T-helper 9 cell (primary cell): ENCODE results near the gene CBL.
"Not testable (repeated sequence)": the region's sequence is repeated elsewhere in the genome, so short reads cannot be mapped to it uniquely, and the experiment has no call there.

ENCODE experiments used
- DNase-seq: peaks from one replicate; pipeline ENCODE4 v3.0.0-alpha.2; 2020

The CBL gene

DNA sequence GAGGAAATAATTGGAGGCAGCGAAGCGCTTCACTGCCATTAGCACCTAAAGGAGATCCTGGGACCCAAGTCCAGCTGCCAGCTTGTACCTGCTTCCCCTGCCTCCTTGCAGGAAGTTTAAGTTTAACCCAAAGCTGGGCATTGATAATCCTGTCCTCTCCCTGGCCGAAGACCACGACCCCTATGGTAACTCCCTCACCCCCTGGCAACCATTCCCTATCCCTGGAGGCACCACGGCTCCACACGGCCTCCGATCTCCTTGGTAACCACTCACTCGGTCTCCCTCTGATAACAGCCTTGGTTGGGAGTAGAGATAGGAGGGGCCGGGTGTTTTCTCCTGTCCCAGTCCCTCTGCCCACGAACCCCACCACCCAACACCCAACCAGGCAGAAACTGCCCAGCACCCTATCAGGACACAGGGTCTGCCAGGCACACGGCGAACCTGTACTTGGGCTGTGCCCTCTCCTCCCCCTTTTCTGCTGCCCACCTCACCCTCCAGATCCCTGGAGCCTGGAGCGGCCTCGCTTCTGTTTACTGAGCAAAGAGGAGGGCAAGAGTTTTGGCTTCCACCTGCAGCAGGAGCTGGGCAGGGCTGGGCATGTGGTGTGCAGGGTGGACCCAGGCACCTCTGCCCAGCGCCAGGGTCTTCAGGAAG, 20.0 kb upstream of the CBL start:
- no peak for DNase-seq

DNA sequence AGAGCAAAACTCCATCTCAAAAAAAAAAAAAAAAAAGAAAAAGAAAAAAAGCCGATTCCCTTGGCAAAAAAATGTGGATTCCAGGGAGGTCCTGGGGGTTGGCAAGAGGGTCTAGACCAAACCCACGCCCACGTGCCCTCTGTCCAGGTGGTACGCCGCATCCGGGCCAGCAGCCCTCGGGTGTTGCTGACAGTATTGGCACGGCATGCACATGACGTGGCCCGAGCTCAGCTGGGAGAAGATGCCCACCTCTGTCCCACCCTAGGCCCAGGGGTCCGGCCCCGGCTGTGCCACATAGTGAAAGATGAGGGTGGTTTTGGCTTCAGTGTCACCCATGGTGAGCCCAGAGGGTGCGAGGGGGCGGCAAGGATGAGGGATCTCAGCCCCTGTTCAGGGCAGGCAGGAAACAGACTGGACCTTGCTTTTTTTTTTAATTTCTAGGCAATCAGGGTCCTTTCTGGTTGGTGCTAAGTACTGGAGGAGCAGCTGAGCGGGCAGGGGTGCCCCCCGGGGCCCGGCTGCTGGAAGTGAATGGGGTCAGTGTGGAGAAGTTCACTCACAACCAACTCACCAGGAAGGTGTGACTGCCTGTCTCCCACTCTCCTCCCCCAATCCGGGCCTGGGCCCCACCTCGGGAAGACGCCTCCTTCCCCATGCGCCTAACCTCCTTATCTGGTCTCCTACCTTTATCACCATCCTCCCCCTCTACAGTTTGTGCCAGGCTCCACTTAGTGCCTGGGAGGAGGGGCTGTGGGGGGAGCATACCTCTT, 18.8 kb upstream of the CBL start:
- DNase-seq: no peak

DNA sequence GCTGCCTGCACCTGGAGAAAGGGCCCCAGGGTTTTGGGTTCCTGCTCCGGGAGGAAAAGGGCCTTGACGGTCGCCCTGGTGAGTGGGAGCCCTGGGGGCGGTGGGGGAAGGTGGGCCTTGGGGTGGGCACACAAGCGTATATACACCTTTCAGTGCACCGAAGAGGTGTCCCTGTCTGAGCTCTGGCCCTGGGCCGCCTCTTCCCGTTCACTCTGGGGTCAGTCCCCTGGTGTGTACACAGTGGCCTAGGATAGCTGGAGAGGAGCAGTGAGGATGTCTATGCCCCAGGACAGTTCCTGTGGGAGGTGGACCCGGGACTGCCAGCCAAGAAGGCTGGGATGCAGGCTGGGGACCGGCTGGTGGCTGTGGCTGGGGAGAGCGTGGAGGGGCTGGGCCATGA, 18.1 kb upstream of the CBL start:
- no peak for DNase-seq

DNA sequence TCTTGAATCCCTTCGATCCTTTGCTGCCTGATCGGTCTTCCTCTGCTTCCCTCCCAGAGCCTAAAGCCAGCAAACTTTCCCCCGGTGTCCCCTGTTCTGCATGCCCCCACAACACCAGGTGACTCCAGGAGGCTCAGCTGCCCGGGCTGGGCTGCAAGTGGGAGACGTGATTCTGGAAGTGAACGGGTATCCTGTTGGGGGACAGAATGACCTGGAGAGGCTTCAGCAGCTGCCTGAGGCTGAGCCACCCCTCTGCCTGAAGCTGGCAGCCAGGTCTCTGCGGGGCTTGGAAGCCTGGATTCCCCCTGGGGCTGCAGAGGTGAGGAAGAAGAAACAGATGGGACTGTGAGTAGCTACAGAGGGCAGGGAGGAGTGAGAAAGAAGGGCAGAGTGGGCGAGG, 17.3 kb upstream of the CBL start:
- DNase-seq: no peak

DNA sequence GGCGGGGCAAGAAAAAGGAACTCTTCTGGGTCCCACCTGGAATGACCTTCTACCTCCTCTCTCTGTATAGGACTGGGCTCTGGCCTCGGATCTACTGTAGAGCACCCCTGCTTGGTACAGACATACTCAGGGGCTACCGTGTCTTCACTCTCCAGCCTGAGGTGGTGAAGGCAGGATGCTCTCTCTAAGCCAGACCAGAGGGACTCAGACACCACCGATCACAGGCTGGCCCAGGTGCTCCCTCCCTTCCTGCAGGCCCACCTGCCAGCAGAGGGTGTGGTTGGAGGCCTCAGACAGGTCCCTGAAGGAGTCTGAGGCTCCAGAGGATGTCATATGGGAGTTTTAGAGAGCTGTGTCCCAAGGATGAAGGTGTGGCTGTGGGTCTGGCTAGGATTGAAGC, 16.7 kb upstream of the CBL start:
- DNase-seq: no peak

DNA sequence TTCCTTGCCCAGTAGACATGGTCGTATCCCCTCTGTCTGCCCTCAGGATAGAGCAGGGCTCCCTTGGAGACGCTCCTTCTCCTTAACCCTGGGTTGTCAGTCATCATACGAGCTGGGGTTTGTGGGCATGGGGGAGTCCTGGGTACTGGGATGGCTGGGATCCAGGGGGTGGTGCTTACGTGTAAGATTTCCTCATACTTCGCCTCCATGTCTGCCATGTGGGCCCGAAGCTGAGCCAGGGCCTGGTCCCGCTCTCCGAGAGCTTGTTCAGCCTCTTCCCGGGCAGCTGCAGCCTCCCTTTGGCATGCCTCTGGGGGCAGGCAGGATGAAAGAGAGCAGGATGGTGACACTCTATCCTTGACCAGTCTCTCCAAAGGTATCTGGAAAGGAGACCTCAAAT, 15.6 kb upstream of the CBL start:
- DNase-seq: no peak

DNA sequence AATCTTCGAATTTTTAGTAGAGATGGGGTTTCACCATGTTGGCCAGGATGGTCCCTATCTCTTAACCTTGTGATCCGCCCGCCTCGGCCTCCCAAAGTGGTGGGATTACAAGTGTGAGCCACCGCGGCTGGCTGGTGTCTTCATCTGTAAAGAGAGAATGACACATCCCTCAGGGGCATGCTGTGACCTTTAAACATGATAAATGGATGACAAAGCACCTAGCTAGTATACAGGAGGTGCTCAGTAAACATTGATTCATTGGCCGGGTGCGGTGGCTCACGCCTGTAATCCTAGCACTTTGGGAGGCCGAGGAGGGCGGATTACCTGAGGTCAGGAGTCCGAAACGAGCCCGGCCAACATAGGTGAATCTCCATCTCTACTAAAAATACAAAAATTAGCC, 14.9 kb upstream of the CBL start:
- not testable (repeated sequence) for DNase-seq

DNA sequence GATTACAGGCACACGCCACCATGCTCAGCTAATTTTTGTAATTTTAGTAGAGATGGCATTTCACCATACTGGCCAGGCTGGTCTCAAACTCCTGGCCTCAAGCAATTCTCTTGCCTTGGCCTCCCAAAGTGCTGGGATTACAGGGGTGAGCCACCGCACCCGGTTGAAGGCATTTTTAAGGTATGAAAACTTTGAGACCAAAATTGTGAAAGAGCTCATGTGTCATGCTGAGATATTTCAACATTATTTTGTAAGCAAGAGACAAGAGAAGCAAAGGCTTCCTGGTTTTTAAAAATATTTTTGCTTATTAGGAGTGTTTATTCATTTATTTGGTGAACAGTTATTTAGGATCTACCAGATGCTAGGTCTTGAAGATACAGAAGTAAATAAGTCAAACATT, 14.0 kb upstream of the CBL start:
- DNase-seq: no peak

DNA sequence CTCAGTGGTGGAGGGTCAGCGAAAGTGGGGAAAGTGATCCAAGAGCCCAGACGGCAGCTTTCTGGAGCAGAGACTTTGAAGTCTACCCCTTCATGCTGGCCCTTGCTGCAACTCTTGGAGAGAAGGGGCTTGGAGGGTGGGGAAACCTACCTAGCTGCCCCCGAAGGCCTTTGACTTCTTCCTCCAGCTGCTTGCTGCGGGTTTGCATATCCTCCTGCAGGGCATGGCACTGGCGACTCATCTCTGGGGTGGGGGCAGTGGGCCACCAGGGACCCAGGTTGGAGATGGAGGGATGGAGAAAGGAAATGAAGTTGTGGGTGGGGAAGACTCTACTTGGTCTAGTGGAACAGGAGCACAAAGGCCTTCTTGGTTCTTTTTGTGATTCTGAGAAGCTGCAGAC, 13.1 kb upstream of the CBL start:
- no peak for DNase-seq

DNA sequence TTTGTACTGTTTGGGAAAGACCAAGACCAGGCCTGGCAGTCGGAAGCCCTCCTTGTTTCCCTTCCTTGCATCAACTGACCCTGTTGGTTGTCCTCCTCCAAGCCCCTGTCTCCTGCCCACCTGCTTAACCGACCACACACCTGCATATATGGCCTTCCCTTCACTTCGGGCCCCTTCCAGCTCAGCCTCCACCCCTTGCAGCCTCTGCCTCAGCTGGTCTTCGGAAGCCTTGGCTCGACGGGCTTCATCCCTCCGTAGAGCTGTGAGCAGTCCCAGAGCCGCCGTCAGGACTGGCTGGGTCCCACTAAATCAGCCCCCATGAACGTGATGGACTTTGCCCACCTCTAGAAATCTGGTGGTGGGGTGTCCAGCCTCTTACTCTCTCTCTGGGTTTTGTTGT, 12.5 kb upstream of the CBL start:
- DNase-seq: no peak

DNA sequence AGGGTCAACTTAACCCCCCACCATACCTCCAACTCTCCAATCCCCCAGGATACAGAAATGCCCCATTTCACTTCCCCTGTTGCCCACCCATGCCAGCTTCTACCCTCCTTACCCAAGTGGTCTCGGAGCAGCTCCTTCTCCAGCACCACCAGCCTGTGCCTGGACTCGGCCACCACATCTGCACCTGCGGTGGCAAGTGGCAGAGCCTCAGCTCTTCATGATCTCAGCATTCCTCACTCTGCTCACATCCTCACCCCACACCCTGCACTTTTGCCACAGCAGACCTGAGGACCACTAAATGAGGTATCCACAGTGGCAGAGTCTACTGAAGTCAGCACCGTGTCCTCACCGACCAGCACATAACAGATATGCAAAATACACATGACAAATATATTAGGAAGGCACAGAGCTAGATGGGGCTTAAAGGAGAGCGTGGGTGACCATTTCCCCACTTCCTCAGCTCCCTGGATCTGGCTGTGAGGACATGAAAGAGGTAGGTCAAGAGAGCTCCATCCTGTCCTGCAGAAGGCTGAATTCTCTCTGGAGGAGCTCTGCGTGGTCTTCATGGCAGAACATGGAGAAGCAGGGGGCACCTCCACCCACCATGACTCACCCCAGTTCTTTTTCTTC, 11.2 kb upstream of the CBL start:
- no peak for DNase-seq

DNA sequence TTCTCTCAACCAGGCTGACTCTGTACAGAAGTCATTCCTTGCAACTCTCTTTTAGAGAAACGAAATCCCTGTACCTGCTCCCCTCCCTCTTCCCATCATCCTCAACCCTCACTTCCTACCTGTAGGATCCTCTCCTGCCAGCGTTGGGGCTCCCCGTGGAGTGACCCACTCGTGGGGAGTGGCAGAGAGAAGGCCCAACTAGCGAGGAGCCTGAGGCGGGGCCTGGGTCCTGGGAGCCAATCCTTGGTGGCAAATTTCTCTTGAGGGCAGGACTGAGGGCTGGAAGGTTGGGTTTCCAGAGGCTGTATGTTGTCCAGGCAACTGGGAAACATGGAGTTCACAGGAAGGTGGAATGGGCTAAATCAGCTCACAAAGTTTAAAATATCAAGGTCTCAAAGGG, 10.5 kb upstream of the CBL start:
- no peak for DNase-seq

DNA sequence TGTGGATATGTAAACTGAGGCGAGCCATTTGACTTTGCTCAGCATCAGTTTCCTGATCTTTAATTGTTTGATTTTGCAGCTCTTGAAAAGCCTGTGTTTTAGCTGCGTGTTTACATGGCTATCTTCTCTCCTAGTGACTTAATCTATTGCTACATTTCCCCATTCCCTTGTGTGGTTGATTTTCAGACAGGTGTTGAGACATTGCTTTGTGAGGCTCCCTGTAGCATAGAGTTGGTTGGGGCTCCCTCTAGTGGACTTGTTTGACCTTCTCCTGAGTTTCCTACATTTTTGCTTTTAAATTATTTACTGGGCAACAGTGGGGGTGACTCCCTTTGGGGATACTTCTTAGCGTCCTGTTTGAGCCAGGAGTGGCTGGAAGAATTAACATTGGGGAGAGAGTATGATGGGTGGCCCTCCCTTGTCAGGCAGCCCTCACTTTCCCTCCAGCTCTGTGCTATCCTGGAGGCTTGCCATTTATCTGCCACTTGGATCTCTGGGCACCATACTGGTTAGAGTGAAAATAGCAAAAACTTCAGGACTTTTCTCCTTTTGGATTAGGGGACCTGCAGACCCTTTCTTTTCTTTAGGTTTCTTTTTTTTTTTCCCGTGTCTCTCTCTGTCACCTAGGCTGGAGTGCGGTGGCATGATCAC, 9.2 kb upstream of the CBL start:
- peak; percentile 41 for DNase-seq

DNA sequence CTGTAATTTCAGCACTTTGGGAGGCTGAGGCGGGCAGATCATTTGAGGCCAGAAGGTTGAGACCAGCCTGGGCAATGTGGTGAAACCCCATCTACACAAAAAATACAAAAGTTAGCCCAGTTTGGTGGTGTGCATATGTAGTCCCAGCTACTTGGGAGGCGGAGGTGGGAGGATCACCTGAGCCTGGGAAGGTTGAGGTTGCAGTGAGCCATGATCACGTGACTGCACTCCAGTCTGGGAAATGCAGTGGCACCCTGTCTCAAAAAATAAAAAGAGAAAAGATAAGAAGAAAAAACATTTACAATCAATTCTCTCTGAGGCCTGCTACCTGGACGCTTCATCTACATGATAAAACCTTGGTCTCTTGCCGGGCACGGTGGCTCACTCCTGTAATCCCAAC, 7.2 kb upstream of the CBL start:
- DNase-seq: no peak

DNA sequence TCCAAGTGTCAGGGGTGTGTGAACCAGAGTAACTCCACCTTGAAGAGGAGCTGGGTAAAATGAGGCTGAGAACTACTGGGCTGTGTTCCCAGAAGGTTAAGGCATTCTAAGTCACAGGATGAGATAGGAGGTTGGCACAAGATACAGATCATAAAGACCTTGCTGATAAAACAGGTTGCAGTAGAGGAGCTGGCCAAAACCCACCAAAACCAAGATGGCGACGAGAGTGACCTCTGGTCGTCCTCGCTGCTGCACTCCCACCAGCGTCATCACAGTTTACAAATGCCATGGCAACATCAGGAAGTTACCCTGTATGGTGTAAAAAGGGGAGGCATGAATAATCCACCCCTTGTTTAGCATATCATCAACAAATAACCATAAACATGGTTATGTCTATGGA, 4.9 kb upstream of the CBL start:
- not testable (repeated sequence) for DNase-seq

DNA sequence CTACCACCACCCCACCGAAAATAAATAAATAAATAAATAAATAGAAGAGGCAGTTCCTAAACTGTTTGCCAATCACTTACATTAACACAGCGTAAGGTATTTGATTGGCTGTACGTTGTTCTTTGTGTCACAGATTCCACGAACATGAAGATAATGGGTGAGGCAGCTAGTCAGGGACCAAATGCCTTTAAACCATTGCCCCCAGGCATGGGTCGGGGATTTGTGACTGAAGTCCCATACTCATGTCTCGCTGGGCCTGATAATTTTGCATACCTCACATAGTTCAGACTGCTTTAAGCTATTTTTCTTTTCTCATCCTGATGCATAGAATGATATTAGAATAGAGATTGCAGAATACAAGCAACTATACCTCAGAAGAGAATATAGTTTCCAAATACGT, 3.6 kb upstream of the CBL start:
- DNase-seq: no peak

DNA sequence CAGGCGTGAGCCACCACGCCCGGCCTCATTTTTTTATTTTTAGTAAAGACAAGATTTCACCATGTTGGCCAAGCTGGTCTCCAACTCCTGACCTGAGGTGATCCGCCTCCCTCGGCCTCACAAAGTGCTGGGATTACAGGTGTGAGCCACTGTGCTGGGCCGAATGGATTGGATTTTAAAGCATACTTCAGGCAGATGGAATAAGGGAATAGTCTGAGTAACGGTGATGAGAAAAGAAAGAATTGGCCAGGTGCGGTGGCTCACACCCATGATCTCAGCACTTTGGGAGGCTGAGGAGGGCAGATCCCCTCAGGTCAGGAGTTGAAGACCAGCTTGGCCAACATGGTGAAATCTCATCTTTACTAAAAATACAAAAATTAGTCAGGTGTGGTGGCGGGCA, 2.1 kb upstream of the CBL start:
- no peak for DNase-seq

DNA sequence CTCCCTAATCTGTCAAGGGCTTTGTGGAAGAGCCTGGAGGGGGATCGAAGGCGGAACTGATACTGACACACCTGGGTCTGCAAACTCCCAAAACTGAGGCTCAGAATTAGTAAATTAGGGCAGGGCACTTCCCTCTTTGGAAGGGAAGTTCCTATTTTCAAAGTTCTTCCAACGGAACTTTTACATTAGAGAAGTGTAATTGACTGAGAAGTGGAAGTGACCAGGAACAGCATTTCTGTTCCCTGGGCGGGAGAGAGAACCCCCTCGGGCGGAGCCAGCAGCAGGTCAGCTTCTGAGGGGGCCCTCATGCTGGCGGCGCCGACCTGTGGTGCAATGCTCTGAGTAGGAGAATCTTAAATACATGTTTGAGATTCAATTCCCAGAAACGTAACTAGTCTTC, 1.1 kb upstream of the CBL start:
- no peak for DNase-seq

DNA sequence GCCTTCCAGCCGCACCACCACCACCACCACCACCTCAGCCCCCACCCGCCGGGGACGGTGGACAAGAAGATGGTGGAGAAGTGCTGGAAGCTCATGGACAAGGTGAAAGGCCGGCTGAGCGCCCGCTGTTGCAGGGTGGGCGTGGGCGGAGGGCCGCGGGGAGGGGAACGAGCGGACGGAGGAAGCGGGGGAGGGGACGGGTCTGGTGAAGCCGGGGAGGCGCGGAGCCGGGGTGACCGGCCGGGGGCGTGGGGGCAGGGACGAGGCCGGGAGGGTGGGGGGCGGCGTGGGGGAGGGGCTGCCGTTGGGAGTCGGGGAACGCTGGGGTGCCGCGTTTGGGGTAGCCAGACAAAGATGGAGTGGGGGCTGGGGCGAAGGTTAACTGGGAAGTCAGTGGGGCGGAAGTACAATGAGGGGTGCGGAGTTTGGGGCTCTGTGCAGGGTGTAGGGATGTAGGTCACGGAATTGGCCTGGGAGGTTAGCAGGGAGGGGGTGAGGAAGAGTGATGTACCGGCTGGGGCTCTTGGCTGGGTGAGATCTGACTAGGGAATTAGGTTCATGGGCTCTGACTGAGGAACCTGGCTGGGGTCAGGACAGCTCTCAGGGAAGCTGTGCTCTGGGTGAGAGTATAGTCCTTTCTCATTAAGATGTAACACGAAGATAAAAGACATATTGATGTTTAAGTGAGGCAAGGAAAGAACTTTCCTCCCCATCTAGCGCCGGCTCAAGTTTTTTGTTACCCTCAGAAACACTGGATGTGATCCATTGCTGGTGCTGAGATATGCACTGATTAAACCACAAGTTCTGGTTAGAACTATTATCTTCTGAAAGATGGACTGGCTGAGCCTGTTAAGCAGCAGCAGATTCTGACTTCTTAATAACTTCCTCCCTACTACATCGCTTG, 624 bp downstream of the CBL start:
- peak; percentile 44 for DNase-seq

DNA sequence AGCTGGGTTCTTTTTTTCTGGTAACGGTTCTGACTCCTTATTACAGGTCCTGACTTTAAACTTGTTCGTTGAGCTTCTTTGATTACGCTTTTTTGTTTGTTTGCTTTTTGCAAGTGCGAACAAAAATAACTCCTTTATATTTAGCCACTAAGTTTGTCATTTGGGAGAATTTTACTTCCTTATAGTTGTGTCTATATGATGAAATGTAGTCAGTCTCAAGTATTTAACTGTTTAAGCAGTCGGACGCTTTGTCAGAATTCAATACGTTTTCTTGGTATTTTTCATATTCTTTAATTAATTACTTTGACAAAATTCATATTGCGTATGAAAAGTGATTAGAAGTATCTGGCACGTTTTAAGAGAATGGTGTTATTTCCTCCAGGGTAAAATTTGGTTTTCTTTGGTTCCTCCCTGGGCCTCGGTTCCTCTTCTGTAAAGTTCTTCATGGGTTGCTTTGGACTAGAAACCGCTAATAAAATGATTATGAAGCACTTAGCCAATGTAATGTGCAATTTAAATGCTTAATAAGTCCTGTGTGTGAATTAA, 1.3 kb downstream of the CBL start:
- no peak for DNase-seq

DNA sequence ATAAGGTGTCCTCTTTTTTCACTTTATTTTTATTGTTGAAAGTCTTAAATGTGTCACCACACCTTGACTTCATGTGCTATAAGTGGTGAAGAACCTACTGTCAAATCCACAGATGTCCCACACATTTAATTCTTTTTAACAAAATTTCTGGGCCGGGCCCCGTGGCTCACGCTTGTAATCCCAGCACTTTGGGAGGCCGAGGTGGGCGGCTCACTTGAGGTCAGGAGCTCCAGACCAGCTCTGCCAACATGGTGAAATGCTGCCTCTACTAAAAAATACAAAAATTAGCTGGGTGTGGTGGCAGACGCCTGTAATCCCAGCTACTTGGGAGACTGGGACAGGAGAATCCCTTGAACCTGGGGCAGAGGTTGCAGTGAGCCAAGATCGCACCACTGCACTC, 3.0 kb downstream of the CBL start:
- DNase-seq: no peak

DNA sequence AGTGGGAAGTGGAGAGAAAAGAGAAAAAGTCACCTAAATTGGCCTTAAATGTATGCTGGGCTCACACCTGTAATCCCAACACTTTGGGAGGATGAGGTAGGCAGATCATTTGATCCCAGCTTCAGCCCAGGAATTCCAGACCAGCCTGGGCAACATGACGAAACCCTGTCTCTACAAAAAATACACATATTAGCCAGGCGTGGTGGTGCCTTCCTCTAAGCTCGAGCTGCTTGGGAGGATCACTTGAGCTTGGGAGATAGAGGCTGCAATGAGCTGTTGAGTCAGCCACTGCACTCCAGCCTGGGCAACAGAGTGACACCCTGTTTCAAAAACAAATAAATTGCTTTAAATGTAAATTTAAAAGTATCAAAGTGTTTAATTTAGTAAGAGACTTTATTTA, 3.9 kb downstream of the CBL start:
- DNase-seq: no peak
